ENCODE results near the gene GLP1R. TPM values are rescaled to one million over a fixed set of nuclear protein-coding genes. Genes with fewer than 3 reads are reported as not detected.

GLP1R gene
- total and polyA plus RNA-seq, 2 of the 4 experiments (the other 2 are of a cell fraction) = not detected

DNA sequence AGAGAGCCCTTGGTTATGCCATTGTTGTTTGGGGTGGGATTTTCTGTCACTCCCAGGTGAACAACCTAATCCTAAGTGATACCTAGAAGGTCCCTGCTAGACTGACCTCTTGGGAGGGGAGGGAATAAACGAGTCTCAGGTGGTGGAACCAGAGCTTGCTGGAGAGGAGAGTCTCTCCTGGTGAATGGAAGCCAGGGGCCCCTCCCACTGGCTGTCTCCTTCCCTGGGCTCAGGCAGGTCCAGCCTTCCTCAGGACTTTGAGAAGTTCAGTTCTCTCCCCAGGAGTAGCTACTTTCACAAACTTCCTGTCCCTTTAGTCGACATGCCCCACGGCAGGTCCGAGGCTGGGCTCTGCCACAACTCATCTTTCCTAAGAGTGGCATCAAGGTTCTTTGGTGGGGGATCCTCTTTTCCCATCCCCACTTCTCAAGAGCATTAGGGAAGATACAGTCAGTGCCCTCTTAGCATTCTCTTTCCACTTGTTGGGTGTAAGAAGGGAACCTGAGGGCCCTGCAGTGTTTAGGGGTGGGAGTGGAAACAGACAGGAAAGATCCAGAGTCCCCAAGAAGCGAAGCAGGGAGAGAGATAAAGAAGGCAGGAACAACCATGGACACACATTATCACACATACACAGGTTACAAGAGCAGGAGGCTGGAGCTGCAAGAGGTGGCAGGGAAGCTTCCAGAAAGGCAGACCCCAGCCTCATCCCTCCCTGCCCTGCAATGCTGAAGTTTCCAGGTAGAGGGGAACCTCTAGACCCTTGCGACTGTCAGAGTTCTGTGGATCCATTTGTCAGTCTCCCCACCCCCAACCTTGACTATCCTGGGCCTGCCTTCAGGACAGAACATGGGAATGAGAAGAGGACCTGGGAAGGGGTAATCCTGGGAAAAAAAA, 900 bp upstream of the GLP1R start (continued):
- TF ChIP-seq CEBPB (IDR thresholded peaks at IDR 0.05; ENCODE audit: low read depth, low read length) = no peak

DNA sequence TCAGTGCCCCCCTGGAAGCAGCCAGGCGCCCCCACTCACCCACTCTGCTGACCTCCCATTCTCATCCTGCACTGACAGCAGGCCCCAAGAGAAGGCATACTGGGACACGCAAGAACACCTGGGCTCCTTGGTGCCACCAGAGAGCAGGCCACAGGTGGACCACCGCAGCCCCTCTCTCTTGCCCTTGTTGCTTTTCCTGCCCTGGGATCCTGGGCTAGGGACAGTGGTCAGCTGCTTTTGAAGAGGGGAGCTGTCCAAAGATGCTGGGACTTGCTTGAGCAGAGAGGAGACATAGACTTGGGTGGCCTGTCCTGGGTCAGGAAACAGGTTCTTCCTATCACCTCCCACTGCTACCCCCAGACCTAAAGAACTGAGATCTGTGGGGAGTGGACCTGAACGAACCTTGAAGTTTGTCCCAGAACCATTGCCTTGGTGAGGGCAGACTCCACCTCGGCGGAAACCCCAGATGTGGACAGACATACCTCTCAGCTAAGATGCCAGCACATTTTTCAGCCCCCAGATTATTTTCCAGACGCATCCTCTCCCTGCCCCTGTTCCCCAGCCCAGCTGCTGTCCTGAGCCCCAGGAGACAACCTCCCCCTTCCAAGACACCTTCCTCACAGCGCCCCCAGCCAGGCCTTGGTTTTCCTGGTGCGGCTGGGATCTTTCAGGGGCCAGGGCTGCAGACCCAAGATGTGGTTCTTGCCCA, 1.1 kb downstream of the GLP1R start:
- DNase-seq = no peak
- POLR2A ChIA-PET (ENCODE audit: unreplicated experiment) = no interaction called here
- dilution Hi-C loops (cut with HindIII; ENCODE audit: low sequenced_read_pairs, unreplicated experiment) (no loop called here), in situ Hi-C loops (cut with MboI; ENCODE audit: low sequenced_read_pairs) (no loop called here), intact Hi-C loops (cut with micrococcal nuclease) (no loop called here)
- Histone ChIP-seq H3K4me3 (ENCODE audit: insufficient read depth, low read depth, low read length) (no peak overlapping the region), H2BK5ac (ENCODE audit: low read depth, low read length, poor library complexity, severe bottlenecking) (no peak overlapping the region), H3K4me2 (ENCODE audit: low read depth, low read length) (no peak overlapping the region), H3K36me3 (ENCODE audit: control insufficient read depth, insufficient read depth, low read length) (no peaks in the 10 kb centered on the region), H3K9me1 (ENCODE audit: insufficient read depth, low read length) (no peaks in the 10 kb centered on the region), H2AFZ (replicated peaks; ENCODE audit: low read length, poor library complexity) (no peak overlapping the region), H3K9ac (ENCODE audit: low read depth, low read length) (no peak overlapping the region), H4K5ac (ENCODE audit: low read depth, low read length) (no peak overlapping the region), H3K27me3 (ENCODE audit: control insufficient read depth, insufficient read depth, low read length) (peaks cover 36% of the 10 kb centered on the region), H4K20me1 (ENCODE audit: insufficient read depth, low read length) (no peaks in the 10 kb centered on the region), H2BK20ac (ENCODE audit: low read depth, low read length) (no peak overlapping the region), H3K4ac (ENCODE audit: low read depth, low read length) (no peak overlapping the region), H3K14ac (replicated peaks; ENCODE audit: low read depth, low read length) (no peak overlapping the region), H2AK9ac (replicated peaks; ENCODE audit: low read depth, low read length, poor library complexity) (no peak overlapping the region), H3K56ac (ENCODE audit: extremely low read depth, insufficient read depth, low read length) (no peak overlapping the region), H3K27ac (ENCODE audit: insufficient read depth, low read length) (no peak overlapping the region), H3K9me3 (ENCODE audit: control insufficient read depth, insufficient read depth, low read length) (no peaks in the 10 kb centered on the region), H2BK15ac (ENCODE audit: low read depth, low read length) (no peak overlapping the region), H2BK120ac (ENCODE audit: low read depth, low read length) (no peak overlapping the region), H4K91ac (ENCODE audit: insufficient read depth, low read depth, low read length) (no peak overlapping the region), H3K18ac (ENCODE audit: low read depth, low read length) (no peak overlapping the region), H2AK5ac (ENCODE audit: low read depth, low read length) (no peak overlapping the region), H3K23ac (ENCODE audit: low read depth, low read length) (no peak overlapping the region), H3K79me1 (ENCODE audit: low read depth in 1 of 2, low read length in 2 of 2) (no peaks in the 10 kb centered on the region), H4K8ac (ENCODE audit: low read depth in 2 of 2, low read length in 2 of 2) (no peak overlapping the region), H3K4me1 (ENCODE audit: control insufficient read depth, insufficient read depth, low read length) (no peaks in the 10 kb centered on the region)
- ATAC-seq (ENCODE audit: low read depth) = no peak
- TF ChIP-seq CHD1 (IDR thresholded peaks at IDR 0.05; ENCODE audit: low read depth, low read length) = no peak
- no peak for TF ChIP-seq SMC3 (IDR thresholded peaks at IDR 0.05; ENCODE audit: low read depth, low read length)
- TF ChIP-seq NFE2L2 (IDR thresholded peaks at IDR 0.05; ENCODE audit: low read depth, low read length) = no peak
- TF ChIP-seq RAD21 (IDR thresholded peaks at IDR 0.05; ENCODE audit: low read length) = no peak
- TF ChIP-seq POLR2A (IDR thresholded peaks at IDR 0.05; ENCODE audit: low read depth, low read length) = no peak
- TF ChIP-seq BHLHE40 (IDR thresholded peaks at IDR 0.05; ENCODE audit: low read depth, low read length) = no peak
- no peak for TF ChIP-seq MAFK (IDR thresholded peaks at IDR 0.05; ENCODE audit: low read depth, low read length)
- no peak for TF ChIP-seq MXI1 (IDR thresholded peaks at IDR 0.05; ENCODE audit: borderline replicate concordance, low read depth, low read length)
- TF ChIP-seq, protein P1, sequence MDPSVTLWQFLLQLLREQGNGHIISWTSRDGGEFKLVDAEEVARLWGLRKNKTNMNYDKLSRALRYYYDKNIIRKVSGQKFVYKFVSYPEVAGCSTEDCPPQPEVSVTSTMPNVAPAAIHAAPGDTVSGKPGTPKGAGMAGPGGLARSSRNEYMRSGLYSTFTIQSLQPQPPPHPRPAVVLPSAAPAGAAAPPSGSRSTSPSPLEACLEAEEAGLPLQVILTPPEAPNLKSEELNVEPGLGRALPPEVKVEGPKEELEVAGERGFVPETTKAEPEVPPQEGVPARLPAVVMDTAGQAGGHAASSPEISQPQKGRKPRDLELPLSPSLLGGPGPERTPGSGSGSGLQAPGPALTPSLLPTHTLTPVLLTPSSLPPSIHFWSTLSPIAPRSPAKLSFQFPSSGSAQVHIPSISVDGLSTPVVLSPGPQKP (IDR thresholded peaks at IDR 0.05; ENCODE audit: borderline replicate concordance, low read depth, low read length) = no peak
- 51% methylated on average over 4 of the region's 9 CpGs; no CpG with 5 or more reads in 1 of the 2 experiments for WGBS, 2 experiments (ENCODE audit: extremely low coverage in 2 of 2, insufficient read length in 1 of 2)
- CTCF ChIA-PET = no interaction called here
- no TSS peak for BruUV-seq (replicated peaks)
